ENCODE results near the gene YBX1.
"Not testable (repeated sequence)": the region's sequence is repeated elsewhere in the genome, so short reads cannot be mapped to it uniquely, and the experiment has no call there.

The YBX1 gene

DNA sequence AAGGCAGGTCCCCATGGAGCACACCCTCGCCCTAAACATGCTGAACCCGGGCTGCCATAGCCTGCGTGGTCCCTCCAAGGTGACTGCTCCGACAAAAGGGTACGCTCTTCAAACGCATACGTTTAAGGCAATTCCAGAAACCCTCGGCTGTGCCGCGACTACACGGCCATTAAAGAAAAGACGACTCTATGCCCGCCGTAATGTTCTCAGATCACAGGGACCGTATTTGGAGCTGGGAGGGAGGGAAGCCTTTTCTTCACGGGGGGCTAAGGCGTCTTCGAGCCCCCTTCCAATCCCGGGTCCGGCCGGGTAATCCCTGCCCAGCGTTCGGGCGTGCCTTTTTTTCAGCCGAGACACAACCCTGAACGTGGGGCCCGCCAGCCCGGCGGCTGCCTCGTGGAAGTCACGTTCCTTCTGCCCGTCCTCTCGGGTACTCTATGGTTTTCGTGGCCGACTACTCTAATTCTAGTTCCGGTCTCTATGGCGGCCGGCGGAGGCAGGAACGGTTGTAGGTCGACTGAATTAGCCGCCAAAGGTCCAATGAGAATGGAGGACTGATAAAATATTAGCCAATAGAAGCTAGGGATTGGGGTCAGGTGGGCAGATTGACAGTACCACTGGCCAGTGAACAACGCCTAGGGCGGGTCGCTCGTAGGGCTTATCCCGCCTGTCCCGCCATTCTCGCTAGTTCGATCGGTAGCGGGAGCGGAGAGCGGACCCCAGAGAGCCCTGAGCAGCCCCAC lies at the start of gene YBX1:
Gene YBX1 (plus strand): TSS at position 678 of the 743 bp plus-strand sequence. CDS start 148 bp downstream, outside the sequence.
- peak; percentile 99 for DNase-seq

DNA sequence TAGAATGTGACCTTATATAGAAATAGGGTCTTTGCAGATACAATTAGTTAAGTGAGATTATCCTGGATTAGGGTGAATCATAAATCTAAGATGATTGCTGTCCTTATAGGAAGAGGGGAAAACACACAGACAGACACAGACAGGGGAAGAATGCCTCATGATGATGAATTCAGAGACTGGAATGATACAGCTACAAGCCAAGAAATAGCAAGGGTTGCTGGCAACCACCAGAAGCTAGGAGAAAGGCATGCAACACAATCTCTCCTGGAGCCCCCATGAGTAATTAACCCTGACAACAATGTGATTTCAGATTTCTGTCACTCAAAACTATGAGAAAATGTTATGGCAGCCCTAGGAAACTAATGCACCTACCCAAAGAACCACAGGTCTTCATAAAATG lies 43.1 kb upstream of the YBX1 start:
- DNase-seq, result no peak

DNA sequence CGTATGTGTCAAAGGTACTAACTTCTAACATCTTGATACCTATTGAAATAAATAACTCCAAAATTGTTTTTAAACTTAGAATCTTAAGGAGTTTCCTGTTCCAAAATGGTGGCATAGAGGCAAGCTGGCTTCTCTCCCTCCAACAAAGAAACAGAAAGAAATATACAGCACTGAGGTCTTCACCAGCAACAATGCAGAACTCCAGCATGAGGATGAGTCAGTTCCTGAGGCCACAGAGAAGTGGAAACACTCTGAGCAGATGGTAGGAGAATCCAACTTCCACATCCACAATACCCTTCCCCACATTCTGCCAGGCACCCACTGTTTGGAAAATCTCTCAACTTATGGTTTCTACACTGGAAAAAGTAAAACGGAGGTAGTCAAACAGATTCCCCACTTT lies 36.2 kb upstream of the YBX1 start:
- DNase-seq, result no peak

DNA sequence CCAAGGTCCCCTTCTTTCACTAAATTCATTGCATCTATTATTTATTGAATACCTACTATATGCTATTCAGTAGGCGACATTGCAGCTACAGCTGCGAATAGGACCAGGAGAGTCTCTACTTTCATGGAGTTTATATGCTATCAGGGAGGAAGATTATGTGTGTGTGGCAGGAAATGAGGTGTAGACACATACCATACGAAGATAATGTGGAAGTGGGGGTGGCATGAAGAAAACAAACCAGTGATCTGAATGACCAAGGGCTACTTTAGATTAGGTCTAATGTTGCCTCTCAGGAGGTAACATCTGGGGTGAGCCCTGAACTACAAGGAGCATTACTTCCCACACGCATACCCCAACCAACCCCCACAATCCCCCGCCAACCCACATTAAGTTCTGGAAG lies 25.0 kb upstream of the YBX1 start:
- no peak for DNase-seq

DNA sequence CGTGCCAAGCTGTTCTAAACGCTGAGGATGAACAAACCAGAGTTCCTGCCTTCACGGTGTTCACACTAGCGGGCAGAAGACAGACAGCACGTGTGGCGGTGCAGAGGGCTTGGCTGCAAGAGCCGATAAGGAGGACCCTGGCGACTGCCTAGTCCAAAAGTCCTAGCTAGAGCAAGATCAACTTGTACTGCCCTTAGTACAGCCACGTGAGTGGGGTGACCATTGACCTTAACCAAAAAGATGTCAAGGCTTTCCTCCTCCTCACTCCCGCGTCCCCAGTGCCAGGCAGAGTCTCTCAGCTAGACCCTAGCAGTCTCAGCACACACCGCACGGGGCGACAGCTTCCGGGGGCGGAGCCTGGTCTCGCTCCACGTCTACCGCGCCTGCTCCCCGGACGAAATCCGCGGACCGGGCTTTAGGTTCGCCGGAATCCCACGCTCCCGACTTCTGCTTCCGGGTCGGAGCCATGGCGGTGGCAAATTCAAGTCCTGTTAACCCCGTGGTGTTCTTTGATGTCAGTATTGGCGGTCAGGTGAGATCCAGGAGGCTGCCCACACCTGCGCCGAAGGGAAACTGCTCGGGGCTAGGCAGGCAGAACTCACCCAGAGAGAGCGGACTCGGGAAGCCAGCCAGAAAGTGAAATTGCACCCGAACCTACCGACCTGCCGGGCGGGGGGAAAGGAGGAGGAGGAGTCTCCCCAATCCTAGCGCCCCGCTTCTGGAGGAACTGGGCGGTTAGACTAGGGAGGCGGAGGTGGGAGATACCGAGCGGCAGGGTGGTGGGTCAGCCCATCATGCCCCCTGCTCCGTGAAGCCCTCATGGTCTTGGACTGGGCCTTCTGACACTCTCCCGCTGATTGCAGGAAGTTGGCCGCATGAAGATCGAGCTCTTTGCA lies 24.0 kb upstream of the YBX1 start, which contains the start of gene PPIH:
Gene PPIH (plus strand): TSS at position 443 of the 896 bp plus-strand sequence. CDS start 24 bp downstream, at position 467.
- DNase-seq, result peak; percentile 96

DNA sequence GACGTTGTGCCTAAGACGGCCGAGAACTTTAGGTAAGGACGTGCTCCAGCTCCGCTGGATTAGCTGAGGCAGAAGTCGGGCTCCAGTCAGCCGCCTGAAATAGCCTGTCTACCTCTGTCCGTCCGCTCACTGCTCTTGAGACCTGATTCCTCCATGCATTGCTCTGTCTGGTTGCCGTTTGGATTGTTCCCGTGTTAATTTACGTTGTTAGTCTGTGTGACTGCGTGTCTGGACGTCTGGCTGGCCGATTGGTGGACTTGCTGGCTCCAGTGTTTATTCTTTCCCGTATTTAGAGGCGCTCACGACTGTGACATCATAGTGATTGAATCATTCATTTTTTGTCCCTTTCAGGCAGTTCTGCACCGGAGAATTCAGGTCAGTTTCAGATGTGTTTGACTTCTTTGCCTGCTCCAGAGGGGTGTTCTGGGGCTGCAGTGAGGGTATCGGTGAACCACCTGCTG lies 23.3 kb upstream of the YBX1 start:
- DNase-seq, result no peak

DNA sequence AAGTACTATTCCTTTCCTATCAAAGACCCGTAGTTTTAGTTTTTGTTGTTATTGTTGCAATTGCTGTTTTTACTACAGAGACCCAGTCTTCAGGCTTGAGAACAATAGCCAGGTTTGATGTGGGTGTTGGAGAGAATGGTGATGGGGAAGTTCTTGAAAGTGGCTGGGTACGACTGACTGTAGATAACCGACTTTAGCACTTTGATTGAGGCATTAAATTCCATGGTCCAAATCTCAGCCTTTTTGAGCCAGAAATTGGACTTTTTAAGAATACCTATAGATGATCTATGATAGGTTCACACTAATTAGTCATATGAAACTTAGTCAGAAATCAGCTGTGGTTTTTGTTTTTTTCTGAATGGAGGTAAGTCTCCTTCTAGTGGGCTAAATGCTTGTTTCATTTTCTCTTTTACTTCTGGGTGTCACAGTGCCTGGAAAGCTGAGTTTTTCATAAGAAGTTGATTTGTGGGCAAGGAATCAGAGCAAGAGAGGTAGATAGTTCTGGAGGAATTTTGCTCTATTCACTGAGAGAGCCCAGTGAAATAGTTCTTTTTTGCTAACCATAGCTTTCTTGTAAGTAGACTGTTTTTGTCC lies 21.2 kb upstream of the YBX1 start:
- DNase-seq, result peak; percentile 70

DNA sequence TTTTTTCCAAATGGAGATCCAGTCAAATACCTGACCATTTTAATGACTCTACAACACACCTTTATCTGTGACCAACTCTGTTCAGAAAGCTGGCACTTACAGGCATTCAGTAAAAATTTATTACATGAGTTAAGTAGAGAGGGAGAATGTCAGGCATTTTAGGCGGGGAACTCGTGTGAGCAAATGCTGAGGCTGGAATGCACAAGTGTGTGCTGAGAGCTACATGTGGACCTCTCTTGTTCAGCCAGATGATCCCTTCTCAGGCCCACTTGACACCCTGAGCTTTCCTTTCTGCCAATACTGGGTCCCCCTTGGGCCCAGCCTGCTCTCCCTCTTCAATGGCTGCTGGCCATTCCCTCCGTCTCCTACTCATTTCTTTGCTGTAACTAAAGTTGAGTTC lies 12.3 kb upstream of the YBX1 start:
- no peak for DNase-seq

DNA sequence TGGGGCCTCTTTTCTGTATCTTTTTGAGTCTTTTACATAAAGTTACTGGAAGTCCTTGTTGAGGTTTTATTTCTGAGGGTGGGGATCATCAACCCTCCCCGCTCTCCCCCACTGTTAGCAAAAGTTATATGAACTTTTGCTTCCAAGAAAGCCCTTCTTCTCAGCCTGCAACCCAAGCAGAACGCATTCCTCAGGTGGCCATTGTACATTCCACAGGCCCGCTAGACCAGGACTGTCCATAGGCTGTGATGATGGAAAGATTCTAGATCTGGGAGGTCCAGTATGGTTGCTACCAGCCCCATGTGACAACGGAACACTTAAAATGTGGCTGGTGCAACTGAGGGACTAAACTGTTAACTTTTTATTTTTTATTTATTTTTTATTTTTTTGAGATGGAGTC lies 11.8 kb upstream of the YBX1 start:
- DNase-seq, result no peak

DNA sequence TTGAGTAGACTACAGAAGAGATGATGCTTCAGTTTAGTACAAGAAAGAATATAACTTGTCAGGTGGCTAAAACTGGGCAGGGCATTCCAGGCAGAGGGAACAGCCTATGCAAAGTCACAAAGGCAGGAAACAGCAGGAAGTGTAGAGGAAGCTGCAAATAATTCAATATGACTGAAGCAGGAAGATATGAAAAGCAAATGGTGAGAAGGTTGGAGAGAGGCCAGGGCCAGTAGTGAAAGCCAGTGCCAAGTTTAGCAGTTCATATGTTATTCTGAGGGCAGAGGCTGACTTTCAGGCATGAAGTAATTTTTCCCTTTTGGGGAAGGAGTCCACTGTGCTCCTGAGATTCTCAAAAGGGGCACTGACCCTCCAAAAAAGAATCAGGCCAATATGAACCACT lies 8.0 kb upstream of the YBX1 start:
- no peak for DNase-seq

DNA sequence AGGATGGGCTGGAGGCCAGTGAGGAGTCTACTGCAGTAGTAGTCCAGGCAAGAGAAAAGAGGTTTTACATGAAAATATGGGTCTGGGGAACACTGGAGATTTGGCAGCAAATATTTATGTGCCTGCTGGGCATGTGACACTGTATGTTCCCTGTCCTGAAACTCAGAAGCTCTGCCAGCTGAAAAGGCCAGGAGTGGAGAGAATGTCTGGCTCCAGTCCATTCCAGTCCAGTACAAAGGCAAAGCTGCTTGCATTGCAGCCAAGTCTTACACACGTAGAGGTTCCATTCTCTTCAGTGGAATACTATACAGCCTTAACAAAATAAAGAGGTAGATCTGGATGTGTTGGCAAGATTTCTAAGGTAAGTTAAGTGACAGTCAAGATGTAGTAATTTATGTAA lies 7.5 kb upstream of the YBX1 start:
- no peak for DNase-seq

DNA sequence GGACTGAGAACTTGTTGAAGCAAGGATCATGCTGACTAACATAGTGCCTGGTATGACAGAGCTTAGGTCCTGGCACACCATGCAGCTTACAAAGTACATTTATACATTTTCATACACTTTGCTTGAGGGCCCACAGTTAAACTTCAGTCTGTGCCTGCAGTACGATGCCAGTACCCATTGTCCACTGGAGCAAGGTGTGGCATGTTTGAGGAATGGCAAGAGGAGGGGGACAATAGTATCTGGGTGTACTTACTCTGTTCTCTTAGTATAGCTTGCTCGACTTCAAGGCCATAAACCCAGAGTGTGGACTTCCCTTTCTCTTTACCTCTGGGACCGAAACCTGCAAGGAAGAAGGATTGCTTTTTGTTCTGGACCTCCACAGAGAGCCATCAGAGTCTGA lies 6.8 kb upstream of the YBX1 start:
- DNase-seq, result no peak

DNA sequence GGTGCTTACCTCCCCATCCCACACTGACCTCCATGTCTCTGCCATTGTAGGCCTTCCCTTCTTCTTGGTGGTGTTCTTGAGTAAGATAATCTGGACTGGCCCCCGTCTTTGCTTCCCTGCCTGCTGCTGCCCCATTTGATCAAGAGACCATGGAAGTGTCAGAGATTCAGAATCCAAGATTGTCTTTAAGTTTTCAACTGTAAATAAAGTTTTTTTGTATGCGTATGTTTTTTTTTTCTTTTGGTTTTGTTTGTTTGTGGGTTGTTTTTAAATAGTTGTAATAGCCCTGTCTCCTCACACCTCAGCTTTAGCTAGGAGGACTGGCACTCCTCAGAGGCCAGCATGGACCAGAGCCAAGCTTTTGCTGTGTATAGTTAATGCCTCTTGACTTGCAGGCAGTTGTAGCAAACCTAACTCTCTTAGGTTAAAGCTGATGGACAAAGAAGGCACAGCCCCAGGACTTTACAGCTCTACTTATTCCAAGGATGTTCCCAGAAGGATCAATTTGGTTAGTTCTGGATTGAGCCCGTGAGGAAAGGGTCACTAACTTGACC lies 5.6 kb upstream of the YBX1 start:
- DNase-seq, result no peak

DNA sequence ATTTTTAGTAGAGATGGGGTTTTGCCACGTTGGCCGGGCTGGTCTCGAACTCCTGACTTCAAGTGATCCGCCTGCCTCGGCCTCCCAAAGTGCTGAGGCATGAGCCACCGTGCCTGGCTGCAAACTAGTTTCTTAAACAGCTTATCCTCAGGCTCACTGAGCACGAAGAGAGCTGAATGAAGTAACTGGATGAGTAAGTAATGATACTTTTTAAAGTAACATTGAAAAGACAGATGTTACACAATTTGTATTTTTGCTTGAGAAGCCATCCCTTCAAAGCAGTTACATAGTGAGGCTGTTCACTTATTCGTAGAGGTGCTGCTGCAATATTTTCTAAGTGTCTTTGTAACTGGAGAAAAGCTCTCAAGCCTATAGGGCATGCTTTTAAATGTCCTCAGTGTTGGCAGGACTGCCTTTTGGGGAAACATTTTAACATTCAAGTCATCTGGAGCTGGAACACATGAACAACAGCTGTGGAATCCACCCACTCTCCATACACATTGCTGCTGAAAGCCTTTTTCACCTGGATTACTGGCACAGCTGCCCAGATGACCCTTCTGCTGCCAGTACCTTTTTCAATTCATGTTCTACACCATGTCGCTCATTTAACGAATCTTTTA lies 2.7 kb upstream of the YBX1 start:
- no peak for DNase-seq

DNA sequence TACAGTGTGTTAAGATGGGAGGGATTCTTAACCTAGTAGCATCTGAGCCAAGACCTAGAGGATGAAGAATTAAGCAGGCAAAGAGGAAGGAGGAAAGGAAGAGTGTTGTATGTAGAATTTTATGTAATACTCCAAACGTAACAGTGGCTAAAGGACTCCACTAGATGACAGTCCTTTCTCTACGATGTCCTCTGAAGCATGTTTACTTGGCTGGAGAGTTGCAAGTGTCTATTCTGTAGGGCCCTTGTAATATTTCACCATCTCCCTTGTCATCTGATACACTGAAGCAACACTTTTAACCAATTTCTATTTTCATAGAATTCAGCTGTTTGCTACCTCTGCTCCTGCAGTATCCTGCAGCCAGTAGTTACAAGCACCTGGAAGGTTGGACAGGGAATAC lies 2.2 kb upstream of the YBX1 start:
- DNase-seq, result no peak

DNA sequence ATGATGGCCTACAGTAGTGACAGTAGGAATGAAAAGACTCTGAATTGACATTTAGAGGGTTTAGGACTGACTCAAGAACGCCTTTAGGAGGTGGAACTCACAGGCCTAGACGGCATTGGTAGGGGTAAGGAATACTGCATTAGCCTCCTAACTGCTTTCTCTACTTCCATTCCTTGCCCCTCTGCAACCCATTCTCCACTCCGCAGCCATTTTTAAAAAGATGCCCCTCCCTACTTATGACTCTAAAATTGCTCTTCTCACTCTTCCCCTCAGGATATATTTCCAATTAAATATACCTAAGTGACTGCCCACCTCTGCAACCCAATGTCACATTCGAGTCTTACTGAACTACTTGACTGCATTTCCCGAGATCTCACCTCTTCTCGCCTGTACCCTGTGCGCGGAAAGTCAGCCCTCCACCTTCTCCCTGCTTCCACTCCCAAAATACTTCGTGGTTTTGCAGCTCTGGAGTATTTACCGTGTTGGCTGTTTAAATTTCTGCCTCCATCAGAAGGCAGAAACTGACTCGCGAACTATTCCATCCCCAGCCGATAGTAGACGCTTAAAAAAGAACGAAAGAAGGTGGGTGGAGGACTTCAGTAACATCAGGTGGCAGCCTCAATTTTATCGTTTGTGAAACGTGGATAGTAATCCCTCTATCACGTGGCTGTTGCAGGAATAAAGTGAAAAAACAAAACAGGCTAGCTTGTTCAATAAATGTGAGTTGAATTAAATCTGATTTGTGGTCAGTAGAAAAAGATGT lies 1.1 kb upstream of the YBX1 start:
- peak; percentile 39 for DNase-seq

DNA sequence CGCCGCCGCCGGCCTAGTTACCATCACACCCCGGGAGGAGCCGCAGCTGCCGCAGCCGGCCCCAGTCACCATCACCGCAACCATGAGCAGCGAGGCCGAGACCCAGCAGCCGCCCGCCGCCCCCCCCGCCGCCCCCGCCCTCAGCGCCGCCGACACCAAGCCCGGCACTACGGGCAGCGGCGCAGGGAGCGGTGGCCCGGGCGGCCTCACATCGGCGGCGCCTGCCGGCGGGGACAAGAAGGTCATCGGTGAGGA lies 193 bp downstream of the YBX1 start:
- DNase-seq, result not testable (repeated sequence)

DNA sequence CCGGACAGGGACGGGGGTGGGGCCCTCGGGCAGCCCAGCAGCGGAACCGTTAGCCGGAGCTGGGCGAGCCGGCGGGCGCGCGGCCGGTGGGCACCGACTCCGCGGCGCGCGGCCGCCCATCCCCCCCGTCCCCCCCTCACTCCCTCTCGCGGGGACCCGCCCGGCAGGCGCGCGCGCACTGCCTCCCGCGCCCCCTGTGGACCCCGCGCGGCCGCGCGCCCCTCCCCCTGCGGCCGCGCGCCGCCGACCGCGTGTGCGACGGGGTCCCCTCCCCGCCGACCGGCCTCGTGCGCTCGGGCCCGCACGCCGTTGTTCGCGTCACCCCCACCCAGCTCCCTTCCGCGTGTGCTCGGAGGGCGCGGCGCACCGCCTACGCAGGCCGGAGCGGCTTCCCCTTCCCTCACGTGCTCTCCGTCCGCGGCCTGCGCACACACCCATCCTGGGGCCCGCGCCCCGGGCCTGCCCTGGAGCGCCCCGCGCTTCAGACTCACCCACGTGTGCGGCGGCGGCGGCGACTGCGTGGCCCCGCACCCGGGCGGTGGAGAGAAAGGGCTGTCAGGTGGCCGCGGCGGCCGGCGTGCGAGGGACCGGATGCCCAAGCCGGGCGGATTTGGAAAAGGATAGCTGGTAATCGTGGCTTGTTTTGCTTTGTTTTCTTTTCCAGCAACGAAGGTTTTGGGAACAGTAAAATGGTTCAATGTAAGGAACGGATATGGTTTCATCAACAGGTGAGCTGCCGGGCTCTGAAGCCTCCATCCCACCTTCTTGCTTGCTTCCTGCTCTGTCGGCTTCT lies 717 bp downstream of the YBX1 start:
- peak; percentile 72 for DNase-seq

DNA sequence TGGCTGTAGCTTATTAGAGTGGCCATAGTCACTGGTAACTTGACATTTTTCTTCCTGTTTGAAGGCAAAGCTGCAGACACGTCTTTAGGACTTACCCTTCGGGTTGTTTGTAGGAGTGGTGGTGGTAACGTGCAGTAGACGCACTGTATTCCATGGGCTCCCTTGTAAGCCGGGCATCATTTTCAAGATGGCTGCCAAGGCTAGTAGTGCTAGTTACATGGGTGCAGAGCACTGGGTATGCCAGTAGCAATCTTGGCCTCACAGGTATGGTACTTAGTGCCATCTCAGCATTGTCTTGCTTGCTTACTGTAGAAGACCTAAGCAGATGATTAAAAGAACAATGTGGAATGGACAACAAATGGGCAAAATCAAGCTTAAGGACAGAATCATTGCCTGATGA lies 1.9 kb downstream of the YBX1 start:
- peak; percentile 61 for DNase-seq

DNA sequence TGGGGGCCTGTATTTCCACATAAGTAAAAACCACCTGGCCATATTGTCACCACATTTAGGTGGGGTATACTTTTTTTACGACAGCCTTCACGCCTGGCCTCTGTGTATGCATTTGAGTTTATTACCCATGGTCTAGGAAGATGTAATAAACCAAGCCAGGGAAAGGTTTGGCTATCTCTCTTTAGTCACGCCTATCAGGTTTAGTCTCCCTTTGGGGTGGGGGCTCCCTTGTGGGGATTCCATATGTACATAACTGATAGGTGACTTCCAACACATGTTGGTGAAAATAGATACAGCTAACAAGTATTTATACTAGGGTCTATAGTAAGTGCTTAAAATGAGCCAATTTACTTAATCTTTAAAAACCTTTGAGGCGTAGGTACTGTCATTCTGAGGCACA lies 4.2 kb downstream of the YBX1 start:
- no peak for DNase-seq

DNA sequence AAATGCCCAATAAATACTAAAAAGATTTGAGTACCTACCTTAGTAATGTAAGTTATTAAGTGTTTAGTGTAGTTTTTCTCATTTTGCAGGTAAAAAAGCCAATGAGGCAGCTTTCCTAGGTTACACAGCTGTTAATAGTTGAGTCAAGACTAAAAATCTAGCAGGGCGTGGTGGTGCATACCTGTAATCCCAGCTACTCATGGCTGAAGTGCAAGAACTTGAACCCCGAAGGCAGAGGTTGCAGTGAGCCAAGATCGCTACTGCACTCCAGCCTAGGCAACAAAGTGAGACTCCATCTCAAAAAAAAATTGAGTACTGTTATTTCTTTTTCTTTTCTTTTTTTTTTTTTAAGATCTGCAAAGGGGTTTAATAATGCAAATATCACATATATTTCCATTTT lies 7.7 kb downstream of the YBX1 start:
- no peak for DNase-seq

Data from activated CD4-positive, alpha-beta T cell treated with anti-CD3 and anti-CD28 coated beads, Interleukin-2, amount 50 U/mL, for 16 hours (primary cell).